HepG2 (cell line): Measurements from ENCODE around the gene TRAPPC3. TPM values are rescaled to one million over a fixed set of nuclear protein-coding genes. Genes with fewer than 3 reads are reported as not detected.

Experiments used
- ATF7-NPFF ChIP-seq: sonication (generic); formaldehyde crosslinking; IDR thresholded peaks from 2 replicates; pipeline ENCODE4 v1.8.1; 2023; ENCODE audit warnings: mild to moderate bottlenecking, low read depth, missing genetic modification reagents, moderate library complexity
- CEBPZ ChIP-seq: IDR thresholded peaks from 2 replicates; pipeline ENCODE4 v1.6.1; 2012; ENCODE audit warnings: low read length, improper control_type of control experiment
- FLYWCH1 ChIP-seq: sonication (generic); formaldehyde crosslinking; IDR thresholded peaks from 2 replicates; pipeline ENCODE4 v1.8.1; 2023; ENCODE audit warnings: mild to moderate bottlenecking, missing genetic modification reagents
- FOXC1 ChIP-seq: sonication (generic); formaldehyde crosslinking; IDR thresholded peaks from 2 replicates; pipeline ENCODE4 v1.8.0; 2022; ENCODE audit warnings: mild to moderate bottlenecking, missing genetic modification reagents, borderline replicate concordance
- GMEB2 ChIP-seq: IDR thresholded peaks from 2 replicates; pipeline ENCODE4 v1.6.1; 2016; ENCODE audit warnings: missing biosample characterization, missing genetic modification reagents, low read depth
- HNRNPH1 ChIP-seq: fragments of 200-400 bp; formaldehyde crosslinking; optimal IDR thresholded peaks from 2 replicates; pipeline ENCODE3; 2017; ENCODE audit warnings: mild to moderate bottlenecking, low read depth, low read length
- PAWR ChIP-seq: sonication (generic); formaldehyde crosslinking; IDR thresholded peaks from 2 replicates; pipeline ENCODE4 v1.4.0; 2020; ENCODE audit warnings: missing genetic modification reagents, mild to moderate bottlenecking, borderline replicate concordance
- SAFB2 ChIP-seq: sonication (generic); formaldehyde crosslinking; IDR thresholded peaks from 2 replicates; pipeline ENCODE4 v1.5.1; 2020; ENCODE audit warnings: missing genetic modification reagents, low read depth, mild to moderate bottlenecking, borderline replicate concordance
- SRF ChIP-seq: IDR thresholded peaks from 2 replicates; pipeline ENCODE4 v1.6.1; 2011; ENCODE audit warnings: mild to moderate bottlenecking, low read depth, low read length, moderate library complexity
- TCF7 ChIP-seq: sonication (generic); IDR thresholded peaks from 2 replicates; pipeline ENCODE4 v1.6.1; 2016; ENCODE audit warnings: antibody characterized with exemption, low read depth
- YEATS4 ChIP-seq: sonication (generic); formaldehyde crosslinking; IDR thresholded peaks from 2 replicates; pipeline ENCODE4 v1.4.0; 2020; ENCODE audit warnings: missing genetic modification reagents, borderline replicate concordance
- ZBTB38 ChIP-seq: sonication (generic); formaldehyde crosslinking; IDR thresholded peaks from 2 replicates; pipeline ENCODE4 v1.5.1; 2020; ENCODE audit warnings: mild to moderate bottlenecking, missing genetic modification reagents
- ZMYM2 ChIP-seq: sonication (generic); formaldehyde crosslinking; IDR thresholded peaks from 2 replicates; pipeline ENCODE4 v1.8.0; 2022; ENCODE audit warnings: mild to moderate bottlenecking, missing genetic modification reagents
- ZNF10 ChIP-seq: sonication (generic); formaldehyde crosslinking; IDR thresholded peaks from 2 replicates; pipeline ENCODE4 v1.4.0; 2020; ENCODE audit warnings: mild to moderate bottlenecking, low read depth, missing genetic modification reagents, borderline replicate concordance
- ZNF143 ChIP-seq: sonication (generic); formaldehyde crosslinking; IDR thresholded peaks from 2 replicates; pipeline ENCODE4 v1.4.0; 2020; ENCODE audit warnings: missing genetic modification reagents
- ZNF17 ChIP-seq: sonication (generic); formaldehyde crosslinking; IDR thresholded peaks from 2 replicates; pipeline ENCODE4 v1.5.0; 2020; ENCODE audit warnings: mild to moderate bottlenecking, missing genetic modification reagents
- ZNF280B ChIP-seq: sonication (generic); formaldehyde crosslinking; IDR thresholded peaks from 2 replicates; pipeline ENCODE4 v1.5.0; 2020; ENCODE audit warnings: missing genetic modification reagents, mild to moderate bottlenecking, borderline replicate concordance
- ZNF550 ChIP-seq: sonication (generic); formaldehyde crosslinking; IDR thresholded peaks from 2 replicates; pipeline ENCODE4 v1.4.0; 2020; ENCODE audit warnings: mild to moderate bottlenecking, missing genetic modification reagents, borderline replicate concordance
- ZNF556 ChIP-seq: sonication (generic); formaldehyde crosslinking; IDR thresholded peaks from 2 replicates; pipeline ENCODE4 v1.4.0; 2020; ENCODE audit warnings: mild to moderate bottlenecking, missing genetic modification reagents, borderline replicate concordance
- ZNF761 ChIP-seq: sonication (generic); formaldehyde crosslinking; conservative IDR thresholded peaks from 2 replicates; pipeline ENCODE4 v1.4.0; 2020; ENCODE audit warnings: mild to moderate bottlenecking, missing genetic modification reagents
- polyA plus RNA-seq, 8 experiments: library from polyadenylated mRNA; depleted of rRNA in 3 of 8; stranded (reverse) in 7 of 8; unstranded in 1 of 8; fragments of >200 nt; fragmentation: Illumina TruSeq in 4 of 8; extraction: Trizol in 4 of 8; gene quantifications; 2 replicates each; pipeline versions ENCODE4 v1.2.1 to v1.2.3, GENCODE V29; 2011 to 2016; ENCODE audit warnings: low read depth in 4 of 8, missing spikeins in 1 of 8, mixed read lengths in 1 of 8; ENCODE audit not compliant: insufficient read depth in 1 of 8
- total RNA-seq, 5 experiments: library from RNA; depleted of rRNA; stranded (reverse); fragments of >200 nt; fragmentation: Illumina TruSeq; extraction: Trizol; gene quantifications; 2 replicates each; pipeline ENCODE4 v1.2.3, GENCODE V29; 2016; ENCODE audit warnings: low read depth in 1 of 5
- TF ChIP-seq, protein P1 (sequence below): sonication (generic); formaldehyde crosslinking; IDR thresholded peaks from 2 replicates; pipeline ENCODE4 v1.8.0; 2022; ENCODE audit warnings: low read depth, missing genetic modification reagents

The TRAPPC3 gene
- total and polyA plus RNA-seq, 2 of the 13 experiments (the other 11 are each of a cell fraction or from before 2014, with no cell fraction given), result 53.7 to 62.4 TPM

- TF ChIP-seq FOXC1 (no peak), PAWR (CRISPR knock-in tag) (no peak), ZNF280B (peak; percentile 43; the same call in 1 of the 2 replicates), HNRNPH1 (no peak), YEATS4 (CRISPR knock-in tag) (no peak), FLYWCH1 (no peak), ZNF556 (CRISPR knock-in tag) (no peak), GMEB2 (CRISPR knock-in tag) (no peak), CEBPZ (no peak), SAFB2 (CRISPR knock-in tag) (no peak), ATF7-NPFF (CRISPR knock-in tag) (no peak), ZMYM2 (CRISPR knock-in tag) (peak; percentile 71; the same call in 1 of the 2 replicates), ZNF143 (CRISPR knock-in tag) (no peak), TCF7 (no peak), ZNF17 (CRISPR knock-in tag) (no peak), ZBTB38 (CRISPR knock-in tag) (no peak; the same call in 1 of the 2 replicates), ZNF550 (CRISPR knock-in tag) (no peak), ZNF10 (no peak), ZNF761 (CRISPR knock-in tag) (no peak), SRF (no peak)
- TF ChIP-seq, protein P1, sequence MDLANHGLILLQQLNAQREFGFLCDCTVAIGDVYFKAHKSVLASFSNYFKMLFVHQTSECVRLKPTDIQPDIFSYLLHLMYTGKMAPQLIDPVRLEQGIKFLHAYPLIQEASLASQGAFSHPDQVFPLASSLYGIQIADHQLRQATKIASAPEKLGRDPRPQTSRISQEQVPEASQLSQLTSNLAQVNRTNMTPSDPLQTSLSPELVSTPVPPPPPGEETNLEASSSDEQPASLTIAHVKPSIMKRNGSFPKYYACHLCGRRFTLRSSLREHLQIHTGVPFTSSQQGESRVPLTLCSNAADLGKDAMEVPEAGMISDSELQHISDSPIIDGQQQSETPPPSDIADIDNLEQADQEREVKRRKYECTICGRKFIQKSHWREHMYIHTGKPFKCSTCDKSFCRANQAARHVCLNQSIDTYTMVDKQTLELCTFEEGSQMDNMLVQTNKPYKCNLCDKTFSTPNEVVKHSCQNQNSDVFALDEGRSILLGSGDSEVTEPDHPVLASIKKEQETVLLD (CRISPR knock-in tag), result no peak
Measured at GRCh38 chr1:36099681-36100341, 49.5 kb downstream of the TRAPPC3 start (continued).
